SJCRH30 (cell line): Measurements from ENCODE around the gene TAS1R2. TPM values are rescaled to one million over a fixed set of nuclear protein-coding genes. Genes with fewer than 3 reads are reported as not detected.

Experiments used
- DNase-seq, 2 experiments: peaks; one replicate each; pipeline ENCODE4 v3.0.0-alpha.2; 2015 to 2020
- H3K27ac ChIP-seq: fragments of 250-450 bp; sonication (Bioruptor Pico); 2 replicates; pipeline ENCODE4 v1.5.1; 2020; ENCODE audit warnings: mild to moderate bottlenecking, moderate library complexity
- H3K27me3 ChIP-seq: fragments of 250-450 bp; sonication (Bioruptor Pico); 2 replicates; pipeline ENCODE4 v1.5.1; 2020; ENCODE audit warnings: mild to moderate bottlenecking, moderate library complexity
- H3K36me3 ChIP-seq: fragments of 250-450 bp; sonication (Bioruptor Pico); 2 replicates; pipeline ENCODE4 v1.5.1; 2020; ENCODE audit warnings: mild to moderate bottlenecking, moderate library complexity
- H3K4me1 ChIP-seq: fragments of 250-450 bp; sonication (Bioruptor Pico); 2 replicates; pipeline ENCODE4 v1.5.1; 2020; ENCODE audit warnings: mild to moderate bottlenecking, moderate library complexity
- H3K4me3 ChIP-seq: fragments of 250-450 bp; sonication (Bioruptor Pico); 2 replicates; pipeline ENCODE4 v1.5.1; 2020; ENCODE audit warnings: mild to moderate bottlenecking, moderate library complexity
- H3K9me3 ChIP-seq: fragments of 250-450 bp; sonication (Bioruptor Pico); replicated peaks from 2 replicates; pipeline ENCODE4 v1.5.1; 2020; ENCODE audit warnings: mild to moderate bottlenecking, moderate library complexity
- total RNA-seq: library from RNA; depleted of rRNA; stranded (reverse); fragments of >200 nt; shearing (Covaris generic); gene quantifications from 2 replicates; pipeline ENCODE4 v1.2.3, GENCODE V29; 2014; rRNA removed

Gene TAS1R2
- not detected in 2 replicates for total RNA-seq

- H3K4me1 ChIP-seq = no peaks in the 10 kb centered on the region
- H3K27me3 ChIP-seq = peaks cover 16% of the 10 kb centered on the region
- H3K36me3 ChIP-seq = no peaks in the 10 kb centered on the region
- no peak for DNase-seq
- no peak within 1 kb of the TSS for H3K4me3 ChIP-seq
- H3K27ac ChIP-seq = no peak within 1 kb of the TSS
- no peaks in the 10 kb centered on the region; the same call in 1 of the 2 replicates for H3K9me3 ChIP-seq
Observed at GRCh38 chr1:18859560-18859959, at the start of gene TAS1R2. TSS of gene TAS1R2 (minus strand) at chr1:18859660. CDS start at chr1:18859660, 0 bp downstream.

DNA sequence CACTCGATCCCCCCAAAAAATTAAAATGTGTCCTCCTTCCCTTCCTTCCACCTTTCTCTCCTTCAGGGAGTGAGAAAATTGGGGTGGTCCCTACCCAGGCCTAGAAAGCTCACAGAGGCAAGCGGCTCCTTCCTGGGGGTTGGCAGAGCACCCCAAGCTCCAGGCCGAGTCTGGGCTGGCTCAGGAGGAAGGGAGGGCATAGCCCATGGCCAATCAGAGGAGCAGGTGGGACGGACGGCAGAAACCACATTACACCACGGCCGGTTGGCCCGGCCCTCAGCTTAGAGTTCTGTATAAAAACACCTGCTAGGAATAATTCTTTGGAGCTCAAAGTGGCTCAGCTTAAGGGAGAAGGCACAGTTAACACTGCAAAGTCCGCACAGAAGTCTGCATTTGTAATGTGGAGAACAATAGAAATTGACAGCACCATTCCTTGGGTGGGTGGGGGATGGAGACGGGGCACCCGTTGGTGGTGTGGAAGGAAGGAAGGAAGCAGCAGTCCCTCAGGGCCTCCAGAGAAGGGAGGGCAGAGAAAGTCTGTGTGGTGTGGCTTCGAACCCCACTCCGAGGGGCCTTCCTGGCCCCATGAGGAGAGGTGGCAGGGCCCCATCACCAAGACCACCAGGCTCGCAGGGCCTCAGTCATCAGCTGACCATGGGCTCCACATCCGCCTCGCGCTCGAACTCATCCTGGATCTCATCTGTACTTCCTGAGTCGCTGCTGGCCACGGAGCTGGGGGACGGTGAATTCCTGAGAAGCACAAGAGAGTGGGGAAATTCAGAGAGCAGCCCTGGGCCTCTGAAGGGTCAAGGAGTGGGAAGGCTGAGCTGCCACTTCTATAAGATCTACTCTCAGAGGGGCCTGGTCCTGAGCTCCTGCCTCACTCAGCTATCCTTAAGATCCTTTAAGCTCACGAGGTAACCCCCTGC lies 48.7 kb upstream of the TAS1R2 start:
- no peaks in the 10 kb centered on the region for H3K36me3 ChIP-seq
- DNase-seq = peak; percentile 38 to 61
- H3K9me3 ChIP-seq = no peaks in the 10 kb centered on the region
- H3K27me3 ChIP-seq = no peaks in the 10 kb centered on the region
- no peak overlapping the region for H3K27ac ChIP-seq
- H3K4me3 ChIP-seq = no peak overlapping the region
- peaks cover 10% of the 10 kb centered on the region for H3K4me1 ChIP-seq

GRCh38 chr1:18907021-18907916 lies 47.8 kb upstream of the TAS1R2 start:
- DNase-seq = peak; percentile 53 to 84
- Histone ChIP-seq H3K9me3 (no peaks in the 10 kb centered on the region), H3K4me3 (no peak overlapping the region), H3K4me1 (peaks cover 10% of the 10 kb centered on the region), H3K36me3 (no peaks in the 10 kb centered on the region), H3K27me3 (no peaks in the 10 kb centered on the region), H3K27ac (no peak overlapping the region)

- H3K4me3 ChIP-seq = peak overlapping the region; percentile 78
- H3K27ac ChIP-seq = no peak overlapping the region; the same call in 1 of the 2 replicates
- no peaks in the 10 kb centered on the region for H3K9me3 ChIP-seq
- no peaks in the 10 kb centered on the region for H3K27me3 ChIP-seq
- no peaks in the 10 kb centered on the region for H3K36me3 ChIP-seq
- H3K4me1 ChIP-seq = peaks cover 24% of the 10 kb centered on the region
- DNase-seq = no peak
Observed at GRCh38 chr1:18903291-18903756, 43.9 kb upstream of the TAS1R2 start.

DNA sequence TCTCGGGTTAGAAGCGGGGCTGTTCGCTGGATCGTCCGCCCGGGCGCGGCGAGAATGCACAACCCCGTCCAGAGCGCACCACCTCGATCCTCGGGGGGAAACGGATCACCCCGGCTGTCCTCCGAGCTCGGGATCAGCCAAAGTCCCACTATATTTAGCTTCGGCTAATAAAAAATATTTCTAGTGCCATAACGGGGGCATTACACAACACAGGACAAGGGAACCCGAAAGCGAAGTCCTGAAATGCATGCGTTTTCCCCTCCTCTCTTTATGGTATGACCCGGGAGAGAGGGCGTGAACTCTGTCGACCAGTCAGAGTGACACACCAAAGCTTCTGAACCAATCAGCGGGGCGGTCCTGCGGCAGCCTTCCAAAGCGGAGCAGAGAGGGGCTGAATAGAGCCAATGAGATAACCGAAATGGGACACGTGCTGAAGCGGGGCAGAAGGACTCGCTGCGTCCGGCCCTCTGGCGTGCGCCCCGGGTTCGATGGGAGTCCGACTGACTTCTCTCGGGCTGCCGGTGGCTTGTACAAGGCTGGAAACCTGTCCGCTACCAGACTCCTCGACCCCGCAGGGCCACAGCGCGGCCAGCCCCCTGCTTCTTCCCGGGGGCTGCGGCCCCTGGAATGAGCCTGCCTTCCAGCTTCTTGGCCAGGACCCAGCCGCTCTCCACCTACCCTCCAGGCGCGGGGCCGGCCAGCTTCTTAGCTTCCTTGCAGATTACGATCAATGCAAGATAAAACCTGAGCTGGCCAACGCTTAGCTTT lies 43.2 kb upstream of the TAS1R2 start, which contains the start of gene ALDH4A1:
Gene ALDH4A1, minus strand, starts transcription at position 33 of the 768 bp plus-strand sequence. Its CDS starts 32 bp downstream, at position 1.
- Histone ChIP-seq H3K4me1 (peaks cover 24% of the 10 kb centered on the region), H3K27me3 (no peaks in the 10 kb centered on the region), H3K36me3 (no peaks in the 10 kb centered on the region), H3K9me3 (no peaks in the 10 kb centered on the region), H3K4me3 (peak within 1 kb of the TSS; percentile 78), H3K27ac (peak within 1 kb of the TSS; percentile 93)
- DNase-seq = peak; percentile 99

DNA sequence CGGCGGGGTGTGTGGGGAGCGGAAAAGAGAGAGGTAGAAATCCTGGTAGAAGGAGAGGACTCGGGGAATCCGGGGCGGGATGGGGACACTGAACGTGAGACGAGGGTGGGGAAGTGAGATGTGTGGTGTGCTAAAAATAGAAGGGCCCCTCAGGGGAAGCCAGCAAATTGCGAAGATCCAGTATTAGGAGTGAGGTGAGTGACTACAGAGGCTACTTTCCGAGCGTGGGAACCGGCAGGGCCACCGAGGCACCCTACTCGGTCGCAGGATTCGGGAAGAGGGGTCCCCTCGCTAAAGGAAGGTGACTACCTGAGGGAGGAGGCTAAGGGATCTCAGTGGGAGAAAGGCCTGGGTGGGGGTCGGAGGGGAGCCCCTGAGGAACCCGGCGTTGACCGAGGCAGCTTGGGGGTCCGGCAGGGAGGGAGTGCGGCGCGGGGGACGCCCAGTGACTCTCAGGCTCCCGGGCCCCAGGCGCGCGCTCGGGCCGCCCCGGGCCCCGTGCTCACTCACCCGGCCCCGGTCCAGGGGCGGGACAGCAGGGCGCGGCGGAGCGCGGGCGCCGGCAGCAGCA lies 42.6 kb upstream of the TAS1R2 start:
- no peaks in the 10 kb centered on the region for H3K36me3 ChIP-seq
- H3K4me3 ChIP-seq = peak overlapping the region; percentile 78
- H3K27me3 ChIP-seq = no peaks in the 10 kb centered on the region
- H3K27ac ChIP-seq = peak overlapping the region; percentile 93
- H3K9me3 ChIP-seq = no peaks in the 10 kb centered on the region
- H3K4me1 ChIP-seq = peaks cover 24% of the 10 kb centered on the region
- DNase-seq = peak; percentile 49 to 62

DNA sequence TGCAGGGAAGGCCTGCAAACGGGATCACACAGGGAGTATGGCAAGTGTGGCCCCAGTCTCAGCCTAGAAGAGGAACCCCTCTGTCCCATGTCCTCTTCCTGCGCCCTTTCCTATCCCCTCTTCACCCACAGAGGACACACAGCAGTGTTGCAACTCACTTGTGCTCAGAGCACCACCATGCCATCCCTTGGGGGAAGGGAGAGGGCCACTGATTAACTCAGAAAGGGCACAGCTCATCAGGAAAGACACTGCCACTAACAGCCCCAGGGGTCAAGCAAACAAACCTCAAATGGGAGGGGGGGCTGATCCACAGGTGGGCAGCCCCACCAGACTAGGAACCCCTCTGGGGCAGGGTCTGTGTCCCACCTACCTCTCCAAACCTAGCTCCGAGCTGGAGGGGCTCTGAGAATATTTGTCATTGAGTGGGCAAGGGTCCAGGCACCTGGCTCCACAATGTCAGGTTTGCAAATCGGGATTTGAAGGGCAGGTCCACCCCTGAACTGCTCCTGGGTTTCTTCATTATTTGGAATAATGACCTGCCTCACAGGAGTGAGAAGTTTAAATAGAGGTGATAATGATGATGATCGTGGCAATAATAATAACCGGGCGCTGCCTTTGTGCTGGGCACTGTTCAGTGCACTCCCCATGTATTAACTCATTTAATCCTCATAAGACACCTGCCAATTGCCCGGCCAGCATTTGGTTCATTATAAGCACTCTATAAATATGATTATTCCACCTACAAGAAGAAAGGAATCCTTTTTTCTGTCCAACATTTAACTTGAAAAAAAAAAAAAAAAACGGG lies 41.9 kb upstream of the TAS1R2 start:
- H3K36me3 ChIP-seq = no peaks in the 10 kb centered on the region
- H3K4me3 ChIP-seq = peak overlapping the region; percentile 78
- no peaks in the 10 kb centered on the region for H3K27me3 ChIP-seq
- peaks cover 24% of the 10 kb centered on the region for H3K4me1 ChIP-seq
- no peaks in the 10 kb centered on the region for H3K9me3 ChIP-seq
- DNase-seq = no peak
- no peak overlapping the region for H3K27ac ChIP-seq

GRCh38 chr1:18900303-18900841 lies 40.9 kb upstream of the TAS1R2 start:
- Histone ChIP-seq H3K4me1 (peaks cover 24% of the 10 kb centered on the region), H3K4me3 (no peak overlapping the region), H3K27me3 (no peaks in the 10 kb centered on the region), H3K36me3 (no peaks in the 10 kb centered on the region), H3K27ac (no peak overlapping the region), H3K9me3 (no peaks in the 10 kb centered on the region)
- DNase-seq = peak; percentile 58 to 75

GRCh38 chr1:18899363-18900049 lies 40.0 kb upstream of the TAS1R2 start:
- DNase-seq = no peak
- no peaks in the 10 kb centered on the region for H3K9me3 ChIP-seq
- H3K27ac ChIP-seq = no peak overlapping the region
- H3K36me3 ChIP-seq = no peaks in the 10 kb centered on the region
- H3K27me3 ChIP-seq = no peaks in the 10 kb centered on the region
- H3K4me1 ChIP-seq = peaks cover 24% of the 10 kb centered on the region
- no peak overlapping the region for H3K4me3 ChIP-seq

GRCh38 chr1:18898567-18898966 lies 39.1 kb upstream of the TAS1R2 start:
- Histone ChIP-seq H3K27me3 (no peaks in the 10 kb centered on the region), H3K4me1 (peaks cover 16% of the 10 kb centered on the region), H3K4me3 (no peak overlapping the region), H3K9me3 (no peaks in the 10 kb centered on the region), H3K36me3 (no peaks in the 10 kb centered on the region), H3K27ac (no peak overlapping the region)
- no peak for DNase-seq

- Histone ChIP-seq H3K27ac (no peak overlapping the region), H3K4me3 (no peak overlapping the region), H3K27me3 (no peaks in the 10 kb centered on the region), H3K4me1 (0 out of 2 replicates have a peak, but pooled peaks cover 2% of the 10 kb centered on the region), H3K36me3 (no peaks in the 10 kb centered on the region), H3K9me3 (no peaks in the 10 kb centered on the region)
- DNase-seq = no peak
Observed at GRCh38 chr1:18895317-18895716, 35.9 kb upstream of the TAS1R2 start.

DNA sequence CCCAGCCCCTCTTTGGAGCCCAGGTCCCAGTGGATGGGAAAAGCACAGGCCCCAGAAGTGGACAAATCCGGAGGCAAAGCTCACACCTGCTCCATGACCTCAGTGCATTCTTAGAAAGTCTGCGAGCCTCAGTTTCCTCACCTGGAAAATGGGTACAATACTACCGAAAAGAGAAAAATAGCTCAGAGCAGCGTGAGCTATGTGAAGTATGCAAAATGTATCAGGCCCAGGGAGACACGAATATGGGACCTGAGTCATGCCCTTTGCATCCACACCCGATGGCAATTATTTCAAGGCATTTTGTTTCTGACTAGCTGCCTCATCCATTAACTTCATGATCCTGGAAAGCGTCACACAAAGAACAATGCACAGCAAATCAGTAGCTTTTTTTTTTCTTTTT lies 33.7 kb upstream of the TAS1R2 start:
- H3K4me1 ChIP-seq = no peaks in the 10 kb centered on the region
- DNase-seq = no peak
- H3K4me3 ChIP-seq = no peak overlapping the region
- H3K9me3 ChIP-seq = no peaks in the 10 kb centered on the region
- H3K36me3 ChIP-seq = no peaks in the 10 kb centered on the region
- H3K27ac ChIP-seq = no peak overlapping the region
- H3K27me3 ChIP-seq = no peaks in the 10 kb centered on the region
